ENCODE data around the gene MRC2.

The MRC2 gene

GRCh38 chr17:62723842-62724241 is 96.4 kb downstream of the MRC2 start:
- DNase-seq, result no peak

- DNase-seq, result no peak
Observed at GRCh38 chr17:62724398-62725146, 97.1 kb downstream of the MRC2 start.

- no peak for DNase-seq
Observed at GRCh38 chr17:62725791-62726249, 98.3 kb downstream of the MRC2 start.

DNA sequence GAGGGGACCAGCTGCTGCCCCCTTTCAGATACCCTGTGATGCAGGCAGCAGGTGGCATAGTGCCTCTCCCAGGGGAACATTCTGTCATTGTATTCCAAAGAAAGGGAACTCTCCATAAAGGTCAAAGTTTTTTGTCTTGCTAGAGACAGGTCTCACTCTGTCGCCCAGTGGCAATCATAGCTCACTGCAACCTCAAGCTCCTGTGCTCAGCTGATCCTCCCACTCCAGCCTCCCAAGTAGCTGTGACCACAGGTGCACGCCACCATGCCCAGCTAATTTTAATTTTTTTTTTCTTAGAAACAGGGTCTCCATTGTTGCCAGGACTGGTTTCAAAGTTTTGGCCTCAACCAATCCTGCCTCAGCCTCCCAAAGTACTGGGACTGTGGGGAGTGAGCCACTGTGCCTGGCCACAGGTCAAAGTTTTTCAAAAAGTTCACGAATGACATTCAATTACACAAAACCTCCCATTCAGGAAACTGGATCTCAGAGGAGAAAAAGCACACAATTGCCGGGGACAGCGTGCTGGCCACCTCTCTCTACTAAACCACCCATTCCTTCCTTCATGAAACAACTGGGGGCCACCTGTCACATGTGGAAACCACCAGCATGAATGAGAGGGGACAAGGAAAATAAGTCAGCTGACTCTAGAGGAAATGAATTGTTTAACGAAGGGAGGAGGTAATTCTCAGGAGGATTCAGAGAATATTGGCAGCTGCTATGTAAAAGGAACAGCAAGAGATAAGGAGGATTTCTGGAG is 100.6 kb downstream of the MRC2 start:
- DNase-seq, result no peak

DNA sequence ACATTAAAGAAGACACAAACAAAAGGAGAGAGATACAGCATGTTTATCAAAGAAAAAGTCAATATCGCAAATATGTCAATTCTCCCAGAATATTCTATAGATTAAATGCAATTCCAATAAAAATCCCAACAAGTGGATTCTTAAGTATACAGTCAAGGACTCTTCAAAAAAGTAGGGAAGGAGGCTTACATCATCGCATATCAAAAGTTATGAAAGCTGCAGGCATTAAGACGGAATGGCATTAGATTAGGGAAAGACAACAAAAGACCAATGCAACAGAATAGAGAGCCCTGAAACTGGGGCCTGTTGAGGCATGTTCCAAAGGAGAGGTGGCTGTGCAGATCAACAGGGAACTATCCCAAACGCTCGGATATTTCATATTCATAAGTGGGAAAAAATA is 104.7 kb downstream of the MRC2 start:
- DNase-seq, result no peak

- no peak for DNase-seq
Observed at GRCh38 chr17:62735044-62735651, 107.7 kb downstream of the MRC2 start.

DNA sequence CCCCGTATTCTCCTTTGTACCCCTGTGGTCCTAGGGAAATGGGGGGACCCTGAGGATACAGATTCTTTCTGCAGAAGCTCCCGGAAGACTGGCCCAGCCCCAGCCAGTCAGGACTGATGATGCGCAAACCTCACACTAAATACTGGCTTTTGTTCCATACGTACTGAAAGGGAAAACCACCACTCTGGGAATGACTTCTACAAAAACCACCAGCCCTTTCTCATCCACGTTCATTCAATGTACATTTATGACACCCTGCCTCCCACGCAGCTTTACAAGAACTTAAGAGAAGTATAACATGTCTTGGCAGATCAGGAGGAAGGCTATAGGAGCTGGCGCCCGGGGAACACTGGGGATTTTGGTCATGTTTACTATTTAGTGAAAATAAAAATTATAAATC is 110.0 kb downstream of the MRC2 start:
- no peak for DNase-seq

GRCh38 chr17:62738281-62738680 is 110.8 kb downstream of the MRC2 start:
- DNase-seq, result no peak

GRCh38 chr17:62739645-62740388 is 112.3 kb downstream of the MRC2 start:
- DNase-seq, result no peak

- DNase-seq, result no peak
Observed at GRCh38 chr17:62741290-62741689, 113.8 kb downstream of the MRC2 start.

Data from NCI-H345 (cell line).